NCI-H1417 treated with DMSO at 0.1 percent for 48 hours (cell line): ENCODE results near the gene UAP1L1.
"Not testable (repeated sequence)": the region's sequence is repeated elsewhere in the genome, so short reads cannot be mapped to it uniquely, and the experiment has no call there.

Source experiments
- DNase-seq: peaks from one replicate; lab custom pipeline; 2025; lab: John Stamatoyannopoulos, UW

The UAP1L1 gene, protein sequence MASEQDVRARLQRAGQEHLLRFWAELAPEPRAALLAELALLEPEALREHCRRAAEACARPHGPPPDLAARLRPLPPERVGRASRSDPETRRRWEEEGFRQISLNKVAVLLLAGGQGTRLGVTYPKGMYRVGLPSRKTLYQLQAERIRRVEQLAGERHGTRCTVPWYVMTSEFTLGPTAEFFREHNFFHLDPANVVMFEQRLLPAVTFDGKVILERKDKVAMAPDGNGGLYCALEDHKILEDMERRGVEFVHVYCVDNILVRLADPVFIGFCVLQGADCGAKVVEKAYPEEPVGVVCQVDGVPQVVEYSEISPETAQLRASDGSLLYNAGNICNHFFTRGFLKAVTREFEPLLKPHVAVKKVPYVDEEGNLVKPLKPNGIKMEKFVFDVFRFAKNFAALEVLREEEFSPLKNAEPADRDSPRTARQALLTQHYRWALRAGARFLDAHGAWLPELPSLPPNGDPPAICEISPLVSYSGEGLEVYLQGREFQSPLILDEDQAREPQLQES

DNA sequence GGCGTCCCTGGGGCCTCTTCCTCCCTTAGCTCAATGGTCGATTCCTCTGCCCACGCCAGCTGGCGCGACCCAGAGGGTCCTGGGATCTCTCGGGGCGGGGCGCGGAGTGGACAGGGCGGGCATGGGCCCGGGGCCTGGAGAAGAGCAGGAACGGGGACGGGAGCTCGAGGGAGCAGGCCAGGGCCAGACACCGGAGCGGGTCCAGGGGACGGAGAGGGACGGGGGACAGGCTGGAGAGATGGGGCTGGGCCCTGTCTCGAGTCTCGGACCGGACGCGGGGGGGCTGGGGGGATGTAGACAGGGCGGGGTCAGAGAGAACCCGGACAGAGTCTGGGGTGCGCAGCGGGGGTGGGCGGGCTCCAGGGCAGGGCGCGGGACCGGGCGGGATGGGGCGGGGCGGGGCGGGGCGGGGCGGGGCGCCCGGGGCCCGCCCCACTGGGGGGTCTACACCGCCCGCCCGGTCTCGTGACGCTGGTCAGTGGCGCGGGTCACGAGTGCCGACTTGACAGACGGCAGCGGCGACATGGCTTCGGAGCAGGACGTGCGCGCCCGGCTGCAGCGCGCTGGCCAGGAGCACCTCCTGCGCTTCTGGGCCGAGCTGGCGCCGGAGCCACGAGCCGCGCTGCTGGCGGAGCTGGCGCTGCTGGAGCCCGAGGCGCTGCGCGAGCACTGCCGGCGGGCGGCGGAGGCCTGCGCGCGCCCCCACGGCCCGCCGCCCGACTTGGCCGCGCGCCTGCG lies at the start of gene UAP1L1:
Gene UAP1L1, plus strand, starts transcription at position 508 of the 738 bp plus-strand sequence. Its CDS starts 16 bp downstream, at position 524.
- no peak for DNase-seq

DNA sequence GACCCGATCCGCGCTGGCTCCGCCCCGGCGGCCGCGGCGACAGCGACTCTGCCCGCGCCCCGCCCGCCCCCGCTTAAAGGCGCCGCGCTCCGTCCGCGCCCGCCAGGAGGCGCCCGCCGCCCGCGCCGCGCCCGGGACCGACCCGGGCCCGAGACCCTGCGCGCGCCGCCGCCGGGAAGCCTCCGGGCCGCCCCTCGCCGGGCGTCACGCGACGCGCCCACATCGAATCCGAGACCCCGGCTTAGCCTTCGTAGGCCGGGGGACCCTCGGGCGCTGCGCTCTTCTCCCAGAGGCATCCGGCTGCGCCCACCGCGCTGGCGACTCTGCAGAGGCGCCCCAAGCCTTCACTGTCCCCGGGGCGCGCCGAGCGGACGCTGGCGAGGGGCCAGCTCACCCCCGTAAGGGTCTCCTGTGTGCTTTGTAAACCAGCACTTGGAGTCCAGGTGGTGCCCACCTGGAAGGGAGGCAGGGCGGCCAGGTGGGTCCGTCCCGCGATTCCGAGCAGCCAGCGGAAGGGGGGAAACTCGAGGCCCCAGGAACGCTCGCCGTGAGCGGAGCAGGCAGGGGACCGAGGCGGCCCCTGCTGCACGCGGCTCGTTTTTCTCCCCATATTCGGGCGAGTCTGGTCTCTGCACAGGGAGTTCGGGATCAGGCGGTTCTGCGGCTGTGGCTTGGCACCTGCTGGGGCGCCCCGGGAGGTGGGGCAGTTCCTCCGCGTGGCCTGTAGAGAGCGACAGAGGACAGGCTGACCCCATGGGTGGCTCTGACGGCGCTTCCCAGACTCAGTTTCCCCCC lies 48.9 kb upstream of the UAP1L1 start:
- no peak for DNase-seq

DNA sequence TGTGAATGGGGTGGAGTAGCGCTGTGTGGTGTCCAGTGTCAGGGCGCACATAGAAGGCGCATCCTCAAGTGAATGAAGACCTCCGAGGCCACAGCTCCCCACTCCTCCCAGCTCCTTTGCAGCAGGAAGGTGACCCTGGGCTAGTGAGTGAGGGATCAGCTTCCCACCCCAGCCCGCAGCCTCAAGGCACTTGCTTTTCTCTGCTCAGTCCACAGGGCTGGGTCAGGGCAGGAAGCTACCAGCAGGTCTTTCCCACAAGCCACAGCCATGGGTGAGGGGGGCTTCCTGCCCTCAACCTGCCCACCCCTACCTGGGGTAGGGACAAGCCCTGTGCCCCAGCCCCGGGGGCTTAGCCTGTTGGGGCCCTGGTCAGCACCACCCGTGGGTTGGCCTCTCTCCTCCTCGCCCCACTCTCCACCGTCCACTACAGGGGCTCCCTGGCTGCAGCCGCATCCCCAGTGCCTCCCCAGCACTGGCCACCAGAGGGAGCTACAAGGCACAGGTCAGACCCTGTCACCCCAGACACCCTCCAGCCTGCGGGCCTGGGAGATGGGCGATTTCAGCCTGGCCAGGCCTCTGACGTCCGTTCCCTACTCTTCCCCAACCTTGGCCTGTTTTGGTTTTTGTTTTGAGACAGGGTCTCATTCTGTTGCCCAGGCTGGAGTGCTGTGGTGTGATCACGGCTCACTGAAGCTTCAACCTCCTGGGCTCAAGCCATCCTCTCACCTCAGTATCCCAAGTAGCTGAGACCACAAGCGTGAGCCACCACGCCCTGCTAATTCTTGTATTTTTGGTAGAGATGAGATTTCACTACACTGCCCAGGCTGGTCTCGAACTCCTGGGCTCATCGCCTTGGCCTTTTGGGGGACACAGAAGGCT lies 48.0 kb upstream of the UAP1L1 start:
- DNase-seq = no peak

DNA sequence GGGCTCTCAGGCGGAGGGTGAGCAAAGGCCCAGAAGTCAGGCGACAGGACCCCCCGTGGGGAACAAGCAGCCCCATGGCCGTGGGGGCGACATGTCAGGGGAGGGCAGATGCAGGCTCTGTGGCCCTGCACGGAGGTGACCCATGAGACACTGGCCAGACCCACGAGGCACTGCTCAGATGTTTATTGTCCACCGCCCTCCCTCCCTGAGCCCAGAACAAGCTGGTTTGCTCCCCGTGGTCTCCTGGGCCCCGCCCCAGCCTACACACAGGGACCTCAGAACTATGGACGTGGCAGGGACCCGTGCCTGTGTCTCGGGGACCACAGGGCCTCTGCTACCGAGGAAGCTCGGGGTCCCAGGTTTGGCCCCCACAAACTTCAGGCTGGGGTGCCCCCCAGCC lies 47.3 kb upstream of the UAP1L1 start:
- DNase-seq = no peak

DNA sequence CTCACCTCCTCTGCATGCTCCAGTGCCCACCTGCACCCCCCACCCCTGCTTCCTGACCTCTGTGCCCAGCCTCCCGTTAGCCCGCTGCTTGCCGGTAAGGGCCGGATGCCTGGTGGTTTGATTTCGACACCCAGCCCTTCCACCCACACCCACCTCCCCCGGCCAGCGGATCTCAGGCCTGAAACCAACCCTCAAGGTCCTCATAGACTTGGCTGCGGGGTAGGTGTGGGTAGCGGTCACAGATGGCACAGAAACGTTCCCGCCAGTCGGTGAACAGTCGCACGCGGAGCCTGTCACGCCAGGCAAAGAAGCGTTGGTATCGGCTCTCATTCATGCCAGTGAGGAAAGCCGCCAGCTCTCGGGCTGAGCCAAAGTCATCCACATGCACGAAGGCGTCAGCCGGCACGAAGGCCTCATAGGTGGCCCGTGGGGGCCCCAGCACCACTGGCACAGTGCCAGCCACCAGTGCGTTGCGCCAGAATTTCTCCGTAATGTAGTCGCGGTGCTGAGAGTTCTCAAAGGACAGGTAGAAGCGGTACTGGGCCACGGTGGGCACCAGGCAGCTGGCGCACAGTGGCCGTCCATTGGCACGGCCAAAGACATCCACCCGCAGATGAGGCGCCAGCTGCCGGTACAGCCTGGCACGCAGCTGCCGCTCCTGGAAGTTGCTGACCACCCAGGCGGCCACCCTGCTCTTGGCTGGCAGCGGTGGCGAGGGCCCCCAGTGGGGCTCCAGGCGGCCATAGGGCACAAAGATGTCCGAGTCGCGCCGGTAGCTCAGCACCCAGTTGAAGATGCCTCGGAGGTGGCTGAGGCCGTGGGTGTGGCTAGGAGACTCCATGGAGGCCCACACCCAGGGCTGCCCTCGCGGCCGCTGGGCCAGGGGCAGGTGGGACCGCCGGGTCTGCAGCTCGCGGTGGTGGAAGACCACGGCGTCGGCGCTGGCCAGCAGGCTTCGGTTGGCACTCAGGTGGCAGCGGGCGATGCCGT lies 46.5 kb upstream of the UAP1L1 start:
- no peak for DNase-seq

DNA sequence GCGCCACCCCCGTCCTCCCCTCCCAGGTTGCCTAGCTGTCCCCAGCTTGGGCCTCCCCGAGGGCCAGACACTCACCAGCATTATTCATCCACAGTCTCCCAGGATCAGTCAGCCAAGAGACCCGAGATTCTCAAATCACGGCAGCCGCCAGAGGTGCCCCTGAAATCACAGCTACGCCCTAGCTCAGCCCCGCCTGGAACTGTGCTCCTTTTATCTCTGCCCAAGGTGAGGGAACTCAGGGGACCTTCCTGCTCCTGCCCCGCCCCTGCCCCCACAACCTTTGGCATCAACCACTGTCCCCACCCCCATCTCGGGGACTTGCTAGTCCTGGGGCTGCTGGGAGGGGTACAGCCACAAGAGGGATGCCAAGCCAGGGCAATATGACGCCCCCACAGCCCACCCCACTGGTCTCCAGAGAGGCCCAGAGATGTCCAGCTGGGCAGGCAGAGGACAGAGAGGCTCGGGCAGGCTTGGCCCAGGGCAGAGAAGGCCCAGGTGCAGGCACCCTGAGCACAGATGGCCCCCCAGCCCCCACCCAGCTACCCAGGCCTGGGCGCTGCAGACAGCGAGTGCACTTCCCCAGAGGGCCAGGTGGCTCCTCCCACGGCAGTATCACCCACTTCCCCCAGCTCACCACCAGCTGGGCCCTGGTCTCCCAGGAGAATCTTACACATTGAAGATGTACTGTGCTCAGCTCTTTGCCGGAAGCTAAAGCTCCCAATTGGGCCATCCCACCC lies 45.2 kb upstream of the UAP1L1 start, which contains the start of gene FUT7:
Gene FUT7, minus strand, starts transcription at position 185 of the 737 bp plus-strand sequence. Its CDS starts 97 bp downstream, at position 88.
- DNase-seq = no peak

DNA sequence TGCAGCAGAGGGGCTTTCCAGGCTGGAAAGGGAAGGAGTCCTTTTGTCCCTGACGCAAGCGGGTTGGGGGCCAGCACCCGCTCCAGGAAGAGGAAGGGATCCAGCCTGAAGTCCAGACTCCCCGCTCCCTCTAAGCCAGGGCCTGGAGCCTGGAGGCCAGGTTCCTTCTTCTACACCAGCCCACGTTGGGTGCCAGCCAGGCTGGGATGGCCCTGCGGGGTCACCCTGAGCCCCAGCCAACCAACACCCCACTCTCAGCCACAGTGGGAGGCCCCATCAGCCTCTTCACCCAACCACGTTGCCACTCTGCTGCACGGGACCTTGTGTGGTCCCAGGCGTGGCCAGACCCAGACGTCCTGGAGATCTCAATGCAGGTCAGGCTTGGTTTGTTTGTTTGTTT lies 44.5 kb upstream of the UAP1L1 start:
- DNase-seq = no peak

DNA sequence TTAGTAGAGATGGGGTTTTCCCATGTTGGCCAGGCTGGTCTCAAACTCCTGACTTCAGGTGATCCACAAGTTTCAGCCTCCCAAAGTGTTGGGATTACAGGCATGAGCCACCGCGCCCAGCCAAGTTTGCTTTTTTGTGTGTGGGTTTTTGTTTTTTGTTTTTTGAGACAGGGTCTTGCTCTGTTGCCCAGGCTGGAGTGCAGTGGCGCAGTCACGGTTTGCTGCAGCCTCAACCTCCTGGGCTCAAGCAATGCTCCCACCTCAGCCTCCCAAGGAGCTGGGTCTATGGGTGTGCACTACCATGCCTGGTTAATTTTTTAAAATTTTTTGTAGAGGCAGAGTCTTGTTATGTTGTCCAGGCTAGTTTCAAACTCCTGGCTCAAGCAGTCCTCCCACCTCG lies 43.8 kb upstream of the UAP1L1 start:
- DNase-seq = not testable (repeated sequence)

DNA sequence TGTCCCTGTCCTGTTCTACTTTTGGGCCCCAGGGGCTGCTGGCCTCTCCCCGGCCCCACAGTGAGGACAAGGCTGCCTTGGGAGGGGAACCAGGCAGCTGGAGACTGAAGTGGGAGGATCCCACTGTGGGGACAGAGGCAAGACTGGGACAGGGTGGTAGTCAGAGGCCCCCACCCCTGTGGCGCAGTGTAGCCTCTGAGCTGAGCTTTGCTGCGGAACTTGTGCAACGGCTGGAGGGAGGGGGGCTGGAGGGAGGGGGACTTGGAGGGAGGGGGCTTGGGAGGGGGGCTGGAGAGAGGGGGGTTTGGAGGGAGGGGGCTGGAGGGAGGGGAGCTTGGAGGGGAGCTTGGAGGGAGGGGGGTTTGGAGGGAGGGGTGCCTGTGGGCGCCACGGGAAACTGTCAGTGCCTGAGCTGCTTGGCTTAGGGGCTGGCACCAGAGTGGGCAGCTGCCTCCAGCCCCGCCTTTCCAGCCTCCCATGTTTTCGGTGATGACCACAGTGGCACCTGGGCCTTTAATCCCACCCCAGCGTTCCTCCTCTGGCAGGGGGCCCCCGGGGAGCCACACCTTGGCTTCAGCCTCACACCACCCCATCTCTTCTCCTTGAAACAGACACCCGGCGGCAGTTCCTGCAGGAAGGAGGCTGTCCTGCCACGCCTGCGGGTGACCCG lies 43.1 kb upstream of the UAP1L1 start:
- no peak for DNase-seq

DNA sequence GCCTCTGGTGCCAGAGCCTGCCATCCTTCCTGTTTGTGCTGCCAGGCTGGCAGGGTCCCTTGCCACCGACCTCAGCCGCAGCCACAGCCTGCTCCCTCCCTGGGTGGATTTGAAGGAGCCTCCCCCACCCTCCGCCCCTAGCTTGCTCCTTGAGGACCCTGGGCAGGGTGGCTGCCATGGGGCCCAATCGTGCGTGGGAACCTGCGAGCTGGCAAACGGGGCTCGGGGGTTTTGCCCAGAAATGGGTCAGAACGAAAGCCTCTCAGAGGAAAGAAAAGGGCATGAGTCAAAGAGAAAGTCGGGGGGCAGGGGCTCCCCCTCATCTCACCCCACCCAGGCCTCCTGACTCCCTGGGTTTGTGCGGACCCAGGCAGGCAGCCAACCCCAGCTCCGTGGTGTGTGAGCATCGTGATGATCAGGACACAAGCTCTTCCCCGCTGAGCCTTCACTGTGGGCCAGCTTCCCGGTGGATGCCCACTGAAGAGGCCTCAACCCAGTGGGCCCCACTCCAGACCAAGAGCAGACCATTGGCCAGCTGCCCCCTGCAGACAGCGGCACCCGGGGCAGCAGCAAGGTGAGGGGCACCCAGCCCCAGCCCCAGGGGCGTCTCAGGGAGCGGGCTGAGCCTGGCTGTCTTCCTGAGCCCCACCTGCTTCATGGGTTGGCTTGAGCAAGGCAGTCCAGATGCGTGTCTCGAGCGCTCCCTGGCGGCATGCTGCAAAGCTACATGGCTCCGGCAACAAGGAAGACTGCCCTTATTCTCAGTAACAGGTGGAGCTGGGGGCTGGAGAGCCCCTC lies 42.4 kb upstream of the UAP1L1 start:
- no peak for DNase-seq

DNA sequence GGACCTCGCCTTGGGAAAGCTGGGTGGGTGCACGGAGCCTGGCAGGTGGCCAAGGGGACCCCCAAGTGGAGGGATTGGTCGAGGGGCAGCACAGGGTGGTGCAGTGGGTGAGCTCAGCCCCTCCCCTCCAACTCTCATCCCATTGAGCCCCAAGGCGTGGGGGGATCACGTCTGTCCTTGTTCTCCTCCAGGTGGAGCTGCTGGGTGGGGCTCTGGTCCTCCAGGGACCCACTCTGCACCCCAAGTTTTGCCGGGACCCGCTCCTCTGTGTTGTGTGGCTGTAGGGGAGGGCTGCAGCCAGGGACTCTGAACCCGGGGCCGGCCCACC lies 41.8 kb upstream of the UAP1L1 start:
- no peak for DNase-seq

DNA sequence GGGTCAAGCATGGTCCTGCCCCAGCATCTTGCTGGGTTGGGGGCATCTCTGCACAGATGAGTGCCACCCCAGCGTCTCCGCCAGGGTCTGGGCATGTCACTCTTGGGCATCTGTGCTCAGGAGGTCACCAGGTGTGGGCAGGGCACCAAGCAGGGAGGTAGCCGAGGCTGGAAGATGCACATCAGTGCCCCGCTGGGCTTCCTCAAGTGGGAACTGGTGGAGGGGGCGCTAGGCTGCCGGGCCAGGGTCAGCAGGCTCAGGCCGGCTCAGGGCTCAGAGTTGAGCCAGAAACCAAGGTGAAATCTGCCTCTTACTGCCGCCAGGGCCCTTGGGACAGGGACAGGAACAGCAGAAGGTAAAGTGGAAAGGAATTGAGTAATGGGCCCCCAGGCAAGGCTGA lies 41.4 kb upstream of the UAP1L1 start:
- DNase-seq = no peak

DNA sequence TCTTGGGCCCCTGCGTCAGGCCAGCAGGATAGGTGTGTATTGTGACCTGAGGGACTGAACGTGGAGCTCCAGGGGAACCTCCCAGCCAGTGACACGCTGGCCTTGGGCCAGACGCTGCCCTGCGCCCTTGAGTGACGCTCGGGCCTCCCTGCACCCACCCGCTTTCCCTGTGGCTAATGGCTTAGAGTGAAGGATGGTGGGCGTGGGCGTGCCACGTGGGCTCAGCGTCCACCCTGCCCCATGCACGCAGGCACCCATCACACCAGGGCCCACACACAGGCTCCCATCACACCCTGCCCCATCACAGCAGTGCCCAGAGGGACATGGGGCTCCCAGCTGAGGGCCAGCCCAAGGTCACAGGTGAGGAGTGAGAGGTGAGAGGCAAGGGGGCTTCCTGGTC lies 40.3 kb upstream of the UAP1L1 start:
- no peak for DNase-seq

DNA sequence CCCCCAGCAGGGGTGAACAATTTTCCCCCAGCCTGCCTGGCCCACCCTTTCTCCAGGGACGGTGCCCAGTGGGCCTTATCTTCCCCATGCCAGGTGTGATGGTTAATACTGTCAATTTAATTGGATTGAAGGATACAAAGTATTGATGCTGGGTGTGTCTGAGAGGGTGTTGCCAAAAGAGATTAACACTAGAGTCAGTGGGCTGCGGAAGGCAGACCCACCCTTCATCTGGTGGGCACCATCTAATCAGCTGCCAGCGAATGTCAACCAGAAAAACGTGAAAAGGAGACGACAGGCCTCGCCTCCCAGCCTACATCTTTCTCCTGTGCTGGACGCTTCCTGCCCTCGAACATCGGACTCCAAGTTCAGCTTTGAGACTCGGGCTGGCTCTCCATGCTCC lies 39.8 kb upstream of the UAP1L1 start:
- DNase-seq = no peak

DNA sequence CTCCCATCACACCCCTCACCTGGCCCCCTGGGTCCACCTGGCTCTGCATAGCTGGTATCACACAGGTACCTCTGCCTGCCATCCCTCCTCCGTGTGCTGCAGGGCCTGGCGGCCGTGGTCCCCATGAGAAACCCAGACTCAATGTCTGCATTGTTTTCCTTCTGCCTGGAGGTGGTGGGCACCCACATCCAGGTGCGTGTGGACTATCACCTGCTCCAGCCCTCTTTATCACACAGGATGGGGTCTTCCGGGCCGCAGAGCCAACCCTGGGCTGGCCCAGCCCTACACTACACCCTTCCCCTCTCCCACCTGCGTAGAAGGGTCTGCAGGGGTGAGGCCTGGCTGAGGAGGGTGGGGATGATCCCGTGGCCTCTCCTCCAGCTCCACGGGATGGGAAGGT lies 38.4 kb upstream of the UAP1L1 start:
- DNase-seq = no peak

DNA sequence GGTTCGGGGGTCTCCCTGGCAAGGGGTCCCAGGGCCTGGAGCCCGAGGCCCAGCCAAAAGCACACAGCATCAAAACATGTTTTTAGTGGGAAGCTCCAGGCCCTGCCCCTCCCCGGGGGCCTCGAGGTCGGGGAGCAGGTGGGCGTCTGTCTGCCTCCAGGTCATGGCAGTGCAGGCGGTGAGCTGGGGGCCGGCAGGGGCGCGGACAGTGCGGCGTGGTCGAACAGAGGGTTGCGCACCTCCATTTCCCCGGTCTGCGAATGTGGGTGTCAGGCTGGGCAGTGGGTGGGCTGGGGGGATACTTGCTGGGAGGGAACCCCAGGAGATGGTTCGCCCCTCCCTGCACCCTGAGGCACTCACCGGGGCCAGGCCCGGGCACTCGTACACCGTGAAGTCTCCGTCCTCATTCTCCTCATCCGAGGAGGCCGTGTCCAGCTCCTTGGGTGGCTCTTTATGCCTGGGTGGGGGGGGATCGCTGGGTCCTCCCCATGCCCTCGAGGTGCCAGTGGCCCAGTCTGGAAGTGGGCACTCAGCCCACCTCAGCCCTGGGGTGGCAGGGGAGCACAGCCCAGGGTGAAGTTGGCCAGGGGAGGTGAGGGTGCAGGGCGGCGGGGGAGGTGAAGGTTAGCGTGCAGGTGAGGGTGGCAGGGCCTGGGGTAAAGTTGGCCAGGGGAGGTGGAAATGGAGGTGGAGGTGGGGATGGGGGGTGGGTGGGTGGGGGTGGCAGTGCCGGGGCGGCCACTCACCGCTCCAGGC lies 37.5 kb upstream of the UAP1L1 start:
- no peak for DNase-seq

DNA sequence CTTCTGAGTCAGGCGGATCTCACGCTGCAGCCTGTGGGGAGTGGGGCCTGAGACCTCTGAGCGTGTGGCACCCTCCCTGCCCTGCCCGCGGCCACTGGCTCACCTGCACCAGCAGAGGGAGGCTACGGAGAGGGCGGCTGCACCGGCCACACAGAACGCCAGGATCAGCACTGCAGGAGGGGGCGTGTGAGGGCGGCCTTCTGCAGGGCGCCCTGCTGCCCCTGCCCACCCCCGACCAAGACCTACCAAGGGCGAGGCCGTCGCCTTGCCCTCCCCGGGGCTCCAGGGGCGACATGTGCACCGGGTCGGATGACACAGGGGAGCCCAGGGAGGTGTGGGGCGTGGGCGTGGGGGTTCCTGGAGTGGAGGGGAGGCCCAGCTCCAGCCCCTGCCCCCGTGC lies 36.7 kb upstream of the UAP1L1 start:
- DNase-seq = no peak
